WI38 (cell line): ENCODE measurements around the gene CNDP2.

Experiments used
- H3K4me3 ChIP-seq: 2 replicates; pipeline ENCODE4 v1.5.1; 2011; ENCODE audit warnings: low read depth, mild to moderate bottlenecking, control low read depth, low read length
- TF ChIP-seq, protein P1 (sequence below): IDR thresholded peaks from 2 replicates; pipeline ENCODE4 v1.5.1; 2012; ENCODE audit warnings: low read depth, mild to moderate bottlenecking, control low read depth, low read length

The CNDP2 gene

DNA sequence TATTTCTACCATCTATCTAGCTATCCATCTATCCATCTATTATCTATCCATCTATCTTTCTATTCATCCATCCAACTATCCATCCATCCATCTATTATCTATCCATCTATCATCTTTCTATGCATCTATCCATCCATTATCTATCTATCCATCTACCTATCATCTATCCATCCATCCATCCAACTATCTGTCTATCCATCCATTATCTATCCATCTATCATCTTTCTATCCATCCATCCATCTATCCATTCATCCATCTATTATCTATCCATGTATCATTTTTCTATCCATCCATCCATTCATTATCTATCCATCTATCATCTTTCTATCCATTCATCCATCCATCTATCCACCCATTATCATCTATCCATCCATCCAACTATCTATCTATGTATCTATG lies 76.9 kb downstream of the CNDP2 start:
- TF ChIP-seq, protein P1, sequence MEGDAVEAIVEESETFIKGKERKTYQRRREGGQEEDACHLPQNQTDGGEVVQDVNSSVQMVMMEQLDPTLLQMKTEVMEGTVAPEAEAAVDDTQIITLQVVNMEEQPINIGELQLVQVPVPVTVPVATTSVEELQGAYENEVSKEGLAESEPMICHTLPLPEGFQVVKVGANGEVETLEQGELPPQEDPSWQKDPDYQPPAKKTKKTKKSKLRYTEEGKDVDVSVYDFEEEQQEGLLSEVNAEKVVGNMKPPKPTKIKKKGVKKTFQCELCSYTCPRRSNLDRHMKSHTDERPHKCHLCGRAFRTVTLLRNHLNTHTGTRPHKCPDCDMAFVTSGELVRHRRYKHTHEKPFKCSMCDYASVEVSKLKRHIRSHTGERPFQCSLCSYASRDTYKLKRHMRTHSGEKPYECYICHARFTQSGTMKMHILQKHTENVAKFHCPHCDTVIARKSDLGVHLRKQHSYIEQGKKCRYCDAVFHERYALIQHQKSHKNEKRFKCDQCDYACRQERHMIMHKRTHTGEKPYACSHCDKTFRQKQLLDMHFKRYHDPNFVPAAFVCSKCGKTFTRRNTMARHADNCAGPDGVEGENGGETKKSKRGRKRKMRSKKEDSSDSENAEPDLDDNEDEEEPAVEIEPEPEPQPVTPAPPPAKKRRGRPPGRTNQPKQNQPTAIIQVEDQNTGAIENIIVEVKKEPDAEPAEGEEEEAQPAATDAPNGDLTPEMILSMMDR: no peak
- no peak overlapping the region for H3K4me3 ChIP-seq
